ENCODE measurements around the gene ZDHHC16.
"Not testable (repeated sequence)": the region's sequence is repeated elsewhere in the genome, so short reads cannot be mapped to it uniquely, and the experiment has no call there.

ZDHHC16 gene

GRCh38 chr10:97463363-97464132 lies 17.6 kb downstream of the ZDHHC16 start:
- peak; percentile 35 for DNase-seq
- H3K27me3 ChIP-seq (replicated peaks), result no peaks in the 10 kb centered on the region
- H3K4me3 ChIP-seq (ENCODE audit: low read depth, low read length), result no peak overlapping the region
- H3K27ac ChIP-seq, result no peak overlapping the region
- TF ChIP-seq, protein P1, sequence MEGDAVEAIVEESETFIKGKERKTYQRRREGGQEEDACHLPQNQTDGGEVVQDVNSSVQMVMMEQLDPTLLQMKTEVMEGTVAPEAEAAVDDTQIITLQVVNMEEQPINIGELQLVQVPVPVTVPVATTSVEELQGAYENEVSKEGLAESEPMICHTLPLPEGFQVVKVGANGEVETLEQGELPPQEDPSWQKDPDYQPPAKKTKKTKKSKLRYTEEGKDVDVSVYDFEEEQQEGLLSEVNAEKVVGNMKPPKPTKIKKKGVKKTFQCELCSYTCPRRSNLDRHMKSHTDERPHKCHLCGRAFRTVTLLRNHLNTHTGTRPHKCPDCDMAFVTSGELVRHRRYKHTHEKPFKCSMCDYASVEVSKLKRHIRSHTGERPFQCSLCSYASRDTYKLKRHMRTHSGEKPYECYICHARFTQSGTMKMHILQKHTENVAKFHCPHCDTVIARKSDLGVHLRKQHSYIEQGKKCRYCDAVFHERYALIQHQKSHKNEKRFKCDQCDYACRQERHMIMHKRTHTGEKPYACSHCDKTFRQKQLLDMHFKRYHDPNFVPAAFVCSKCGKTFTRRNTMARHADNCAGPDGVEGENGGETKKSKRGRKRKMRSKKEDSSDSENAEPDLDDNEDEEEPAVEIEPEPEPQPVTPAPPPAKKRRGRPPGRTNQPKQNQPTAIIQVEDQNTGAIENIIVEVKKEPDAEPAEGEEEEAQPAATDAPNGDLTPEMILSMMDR (IDR thresholded peaks at IDR 0.05; ENCODE audit: low read depth, low read length, missing control alignments), result peak; percentile 90
- peaks cover 91% of the 10 kb centered on the region for H3K36me3 ChIP-seq (replicated peaks)
- in situ Hi-C loops (cut with HindIII; ENCODE audit: low pct_ligation_motif_present, low sequenced_read_pairs), result no loop called here

GRCh38 chr10:97464226-97464625 lies 18.3 kb downstream of the ZDHHC16 start:
- H3K36me3 ChIP-seq (replicated peaks), result peaks cover 91% of the 10 kb centered on the region
- H3K4me3 ChIP-seq (ENCODE audit: low read depth, low read length), result no peak overlapping the region
- in situ Hi-C loops (cut with HindIII; ENCODE audit: low pct_ligation_motif_present, low sequenced_read_pairs), result no loop called here
- H3K27me3 ChIP-seq (replicated peaks), result no peaks in the 10 kb centered on the region
- no peak for DNase-seq
- TF ChIP-seq, protein P1 (IDR thresholded peaks at IDR 0.05; ENCODE audit: low read depth, low read length, missing control alignments), result no peak
- no peak overlapping the region for H3K27ac ChIP-seq

DNA sequence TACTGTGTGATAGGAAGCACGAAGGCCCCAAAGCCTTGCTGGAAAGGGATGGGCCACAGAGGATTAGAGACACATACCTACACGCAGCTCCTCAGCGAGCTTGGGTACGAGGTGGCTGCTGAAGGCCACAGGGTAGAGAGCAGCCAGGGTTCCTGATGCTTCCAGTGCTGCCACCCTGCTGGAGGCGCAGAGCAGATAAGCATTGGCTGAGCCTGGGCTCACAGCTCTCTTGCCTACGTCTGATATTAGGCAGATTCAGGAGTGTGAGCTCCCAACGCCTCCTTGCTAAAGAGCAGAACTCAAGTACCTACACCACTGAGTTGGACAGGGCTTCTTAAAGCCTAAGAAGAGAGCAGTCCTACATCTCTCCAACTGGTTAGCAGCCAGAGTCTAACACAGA lies 20.0 kb downstream of the ZDHHC16 start:
- DNase-seq, result no peak
- H3K36me3 ChIP-seq (replicated peaks), result peaks cover 90% of the 10 kb centered on the region
- TF ChIP-seq, protein P1 (IDR thresholded peaks at IDR 0.05; ENCODE audit: low read depth, low read length, missing control alignments), result no peak
- in situ Hi-C loops (cut with HindIII; ENCODE audit: low pct_ligation_motif_present, low sequenced_read_pairs), result no loop called here
- H3K27me3 ChIP-seq (replicated peaks), result no peaks in the 10 kb centered on the region
- H3K27ac ChIP-seq, result no peak overlapping the region
- H3K4me3 ChIP-seq (ENCODE audit: low read depth, low read length), result no peak overlapping the region

DNA sequence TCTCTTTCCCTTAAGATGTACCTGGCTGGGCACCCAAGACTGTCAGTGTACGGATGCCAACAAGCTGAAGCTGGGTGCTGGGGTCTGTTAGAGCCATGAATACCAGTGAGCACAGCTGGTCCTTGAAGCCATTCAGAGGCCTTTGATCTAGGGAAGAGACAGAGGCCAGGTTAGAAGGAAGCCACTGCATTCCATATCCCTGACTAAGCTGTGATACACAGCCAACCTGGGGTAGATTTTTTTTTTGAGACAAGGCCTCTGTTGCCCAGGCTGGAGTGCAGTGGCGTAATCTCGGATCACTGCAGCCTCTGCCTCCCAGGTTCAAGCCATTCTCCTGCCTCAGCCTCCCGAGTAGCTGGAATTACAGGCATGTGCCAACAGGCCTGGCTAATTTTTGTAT lies 20.8 kb downstream of the ZDHHC16 start:
- Histone ChIP-seq H3K27ac (no peak overlapping the region), H3K36me3 (replicated peaks) (peaks cover 82% of the 10 kb centered on the region), H3K4me3 (ENCODE audit: low read depth, low read length) (no peak overlapping the region), H3K27me3 (replicated peaks) (no peaks in the 10 kb centered on the region)
- in situ Hi-C loops (cut with HindIII; ENCODE audit: low pct_ligation_motif_present, low sequenced_read_pairs), result no loop called here
- TF ChIP-seq, protein P1 (IDR thresholded peaks at IDR 0.05; ENCODE audit: low read depth, low read length, missing control alignments), result no peak
- no peak for DNase-seq

GRCh38 chr10:97468162-97468561 lies 22.2 kb downstream of the ZDHHC16 start:
- no peaks in the 10 kb centered on the region for H3K27me3 ChIP-seq (replicated peaks)
- no peak overlapping the region for H3K27ac ChIP-seq
- H3K4me3 ChIP-seq (ENCODE audit: low read depth, low read length), result no peak overlapping the region
- in situ Hi-C loops (cut with HindIII; ENCODE audit: low pct_ligation_motif_present, low sequenced_read_pairs), result no loop called here
- H3K36me3 ChIP-seq (replicated peaks), result peaks cover 79% of the 10 kb centered on the region
- no peak for DNase-seq
- TF ChIP-seq, protein P1 (IDR thresholded peaks at IDR 0.05; ENCODE audit: low read depth, low read length, missing control alignments), result no peak

DNA sequence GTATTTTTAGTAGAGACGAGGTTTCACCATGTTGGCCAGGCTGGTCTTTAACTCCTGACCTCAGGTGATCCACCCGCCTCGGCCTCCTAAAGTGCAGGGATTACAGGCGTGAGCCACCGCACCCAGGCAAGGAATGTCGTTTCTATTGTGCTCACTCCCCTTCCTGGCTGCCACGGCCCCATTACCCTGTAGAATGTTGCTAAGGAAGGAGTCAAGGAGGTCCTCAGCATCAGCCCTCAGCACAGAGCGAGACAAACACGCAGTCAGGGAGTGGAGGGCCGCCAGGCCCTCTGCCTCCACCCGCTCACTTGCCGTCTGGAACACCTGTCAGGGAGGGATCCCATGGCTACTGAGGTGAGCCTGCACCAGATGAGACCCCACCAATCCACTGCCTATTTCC lies 22.8 kb downstream of the ZDHHC16 start:
- H3K4me3 ChIP-seq (ENCODE audit: low read depth, low read length); DNase-seq; H3K27ac ChIP-seq; in situ Hi-C loops (cut with HindIII; ENCODE audit: low pct_ligation_motif_present, low sequenced_read_pairs); H3K27me3 ChIP-seq (replicated peaks): not testable (repeated sequence)
- H3K36me3 ChIP-seq (replicated peaks), result peaks cover 82% of the 10 kb centered on the region
